Immature natural killer cell (primary cell): ENCODE results near the gene CHIT1. TPM values are rescaled to one million over a fixed set of nuclear protein-coding genes. Genes with fewer than 3 reads are reported as not detected.

ENCODE experiments used
- DNase-seq, 3 donors: peaks; one replicate each; pipeline ENCODE4 v3.0.0; 2022; ENCODE audit warnings: mixed read lengths in 1 of 3
- H3K27ac Mint-ChIP-seq, 6 donors: one replicate each; pipeline ENCODE4 v1.8.0; 2020; ENCODE audit warnings: mixed read lengths in 6 of 6, mild to moderate bottlenecking in 5 of 6, inconsistent platforms in 4 of 6, moderate library complexity in 3 of 6
- H3K27me3 Mint-ChIP-seq, 3 donors: one replicate each; pipeline ENCODE4 v1.8.0; 2020 to 2021; ENCODE audit warnings: low read depth in 3 of 3, mild to moderate bottlenecking in 3 of 3, mixed read lengths in 3 of 3, moderate library complexity in 3 of 3, inconsistent platforms in 1 of 3
- H3K36me3 Mint-ChIP-seq, 3 donors: one replicate each; pipeline ENCODE4 v1.8.0; 2020; ENCODE audit warnings: mixed read lengths in 3 of 3, inconsistent platforms in 2 of 3, mild to moderate bottlenecking in 2 of 3
- H3K4me1 Mint-ChIP-seq, 2 donors: one replicate each; pipeline ENCODE4 v1.8.0; 2020; ENCODE audit warnings: inconsistent platforms in 2 of 2, mild to moderate bottlenecking in 2 of 2, mixed read lengths in 2 of 2, moderate library complexity in 1 of 2
- H3K4me3 Mint-ChIP-seq, 5 donors: one replicate each; pipeline ENCODE4 v1.8.0; 2020; ENCODE audit warnings: mild to moderate bottlenecking in 5 of 5, mixed read lengths in 5 of 5, inconsistent platforms in 3 of 5, moderate library complexity in 3 of 5
- H3K9me3 Mint-ChIP-seq, 6 donors: one replicate each; pipeline ENCODE4 v1.8.0; 2020; ENCODE audit warnings: mild to moderate bottlenecking in 6 of 6, mixed read lengths in 6 of 6, inconsistent platforms in 4 of 6, moderate library complexity in 3 of 6
- polyA plus RNA-seq, 3 donors: library from polyadenylated mRNA; unstranded; fragments of 300-500 nt; fragmentation: Illumina TruSeq; gene quantifications; one replicate each; pipeline ENCODE4 v1.2.3, GENCODE V29; 2021

CHIT1 gene
- polyA plus RNA-seq, 3 donors from 2014 or later, result not detected

DNA sequence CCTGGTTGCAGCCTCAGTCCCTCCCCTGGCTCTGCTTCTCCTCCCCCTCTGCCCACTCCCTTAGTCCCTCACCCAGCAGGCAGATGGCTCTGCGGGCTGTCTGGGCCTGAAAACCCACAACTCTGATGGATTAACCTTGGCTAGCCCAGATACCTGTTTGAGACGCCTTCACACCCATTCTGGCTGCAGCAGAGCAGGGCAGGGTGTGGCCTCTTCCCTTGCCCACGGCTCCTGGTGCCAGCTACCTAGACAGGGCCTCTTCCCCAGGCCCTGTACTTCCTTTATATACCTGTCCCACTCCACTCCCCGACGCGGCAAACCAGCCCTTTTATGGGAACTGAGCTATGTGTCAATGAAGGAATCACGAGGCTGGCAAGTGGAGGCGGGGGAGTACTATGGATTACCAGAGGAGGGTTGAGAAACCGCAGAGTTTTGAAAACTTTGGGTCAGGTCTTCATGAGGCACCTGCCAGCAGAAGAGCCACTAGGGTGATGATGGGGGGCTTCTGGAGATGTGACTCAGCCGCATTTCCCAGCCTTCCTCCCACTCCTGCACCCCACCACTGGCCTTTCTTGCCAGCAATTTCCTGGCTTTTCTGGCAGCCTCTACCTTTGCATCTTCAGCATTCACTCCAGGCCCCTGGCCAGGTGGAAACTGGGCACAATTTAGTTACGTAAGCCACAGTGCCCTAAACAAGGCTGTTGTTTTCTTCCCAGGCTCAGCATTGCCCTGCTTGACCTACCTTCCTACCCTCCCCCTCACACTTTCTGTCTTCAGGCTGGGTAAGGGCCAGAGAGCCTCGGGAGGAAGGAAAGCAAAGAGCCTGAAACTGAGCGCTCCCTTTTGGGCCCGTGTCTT lies 42.8 kb downstream of the CHIT1 start, which contains the start of gene CHI3L1:
Gene CHI3L1, minus strand, starts transcription at position 259 of the 858 bp plus-strand sequence. Its CDS starts 81 bp downstream, at position 178.
- Mint-ChIP-seq H3K27ac (no peak within 1 kb of the TSS), H3K36me3 (no peaks in the 10 kb centered on the region), H3K4me3 (no peak within 1 kb of the TSS), H3K27me3 (peaks cover 5 to 7% (median 5%) of the 10 kb centered on the region in 3 donors), H3K4me1 (no peaks in the 10 kb centered on the region), H3K9me3 (no peaks in the 10 kb centered on the region)
- DNase-seq, result no peak

- no peaks in the 10 kb centered on the region for H3K9me3 Mint-ChIP-seq
- no peak for DNase-seq
- H3K4me1 Mint-ChIP-seq, result no peaks in the 10 kb centered on the region
- no peak overlapping the region for H3K27ac Mint-ChIP-seq
- H3K27me3 Mint-ChIP-seq, result peaks cover 5 to 7% (median 5%) of the 10 kb centered on the region in 3 donors
- no peaks in the 10 kb centered on the region for H3K36me3 Mint-ChIP-seq
- H3K4me3 Mint-ChIP-seq, result no peak overlapping the region
Observed at GRCh38 chr1:203186091-203186445, 43.4 kb downstream of the CHIT1 start.

DNA sequence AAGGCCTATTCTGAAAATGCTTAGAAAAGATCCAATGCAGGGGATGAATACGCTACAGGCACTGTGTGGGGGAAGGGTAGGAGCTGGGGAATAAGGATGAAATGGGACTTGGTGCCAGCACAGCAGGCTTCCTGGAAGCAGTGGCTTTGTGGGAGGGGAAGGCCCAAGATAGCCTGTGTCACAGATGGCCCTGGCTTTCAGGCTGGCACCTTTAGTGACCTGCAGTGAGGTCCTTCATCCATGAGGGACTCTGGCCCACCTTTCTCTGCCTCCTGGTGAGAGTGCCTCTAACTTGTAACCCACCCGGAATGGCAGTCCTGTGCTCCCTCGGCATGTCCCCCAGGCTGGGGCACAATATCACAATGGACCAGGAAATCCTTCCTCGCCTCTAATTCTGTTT lies 43.9 kb downstream of the CHIT1 start:
- Mint-ChIP-seq H3K4me1 (no peaks in the 10 kb centered on the region), H3K36me3 (no peaks in the 10 kb centered on the region), H3K27me3 (peaks cover 5 to 7% (median 5%) of the 10 kb centered on the region in 3 donors), H3K4me3 (no peak overlapping the region), H3K9me3 (no peaks in the 10 kb centered on the region), H3K27ac (no peak overlapping the region)
- DNase-seq, result no peak

DNA sequence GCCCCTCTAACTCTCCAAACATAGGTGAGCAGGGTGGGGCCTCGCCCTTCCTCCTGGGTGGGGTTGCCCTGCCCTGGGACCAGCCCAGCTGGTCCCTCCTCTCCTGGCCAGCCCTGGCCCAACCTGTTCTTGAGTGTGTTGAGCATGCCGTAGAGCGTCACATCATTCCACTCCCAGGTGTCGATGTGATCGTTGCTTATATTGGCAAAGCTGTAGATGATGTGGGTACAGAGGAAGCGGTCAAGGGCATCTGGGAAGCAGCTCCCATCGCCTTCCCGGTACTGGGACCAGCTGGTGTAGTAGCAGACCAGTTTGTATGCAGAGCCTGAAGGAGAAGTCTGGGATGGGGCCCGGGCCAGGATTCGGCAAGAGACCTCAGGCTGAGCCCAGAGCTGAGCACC lies 44.4 kb downstream of the CHIT1 start:
- no peak overlapping the region for H3K4me3 Mint-ChIP-seq

GRCh38 chr1:203184467-203184866 lies 45.0 kb downstream of the CHIT1 start:
- Mint-ChIP-seq H3K27me3 (peaks cover 1 to 5% (median 4%) of the 10 kb centered on the region in 3 donors), H3K4me3 (no peak overlapping the region), H3K36me3 (no peaks in the 10 kb centered on the region), H3K9me3 (no peaks in the 10 kb centered on the region), H3K27ac (no peak overlapping the region), H3K4me1 (no peaks in the 10 kb centered on the region)
- DNase-seq, result no peak

More for the DNA sequence above, 44.4 kb downstream of the CHIT1 start:
- peaks cover 4 to 7% (median 5%) of the 10 kb centered on the region in 3 donors for H3K27me3 Mint-ChIP-seq
- no peaks in the 10 kb centered on the region for H3K9me3 Mint-ChIP-seq
- no peak overlapping the region for H3K27ac Mint-ChIP-seq
- DNase-seq, result no peak
- H3K4me1 Mint-ChIP-seq, result no peaks in the 10 kb centered on the region
- no peaks in the 10 kb centered on the region for H3K36me3 Mint-ChIP-seq

DNA sequence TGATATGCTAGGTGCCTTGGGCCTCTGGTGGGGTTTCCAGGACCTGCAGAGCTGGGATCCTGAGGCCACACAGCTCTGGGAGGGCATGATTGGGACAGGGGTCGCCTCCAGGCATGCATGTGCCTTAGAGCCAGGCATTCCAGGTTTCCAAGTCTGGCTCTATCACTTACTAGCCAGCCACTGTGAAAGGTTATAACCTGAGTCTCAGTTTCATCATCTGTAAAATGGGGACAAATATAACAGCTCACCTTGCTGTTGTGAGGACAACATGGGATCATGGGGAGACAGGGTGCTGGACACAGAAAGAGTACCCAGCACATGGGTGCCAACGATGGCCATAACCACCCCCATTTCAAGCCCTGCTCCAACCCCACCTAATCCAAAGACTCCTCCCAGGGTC lies 45.6 kb downstream of the CHIT1 start:
- H3K27ac Mint-ChIP-seq, result no peak overlapping the region
- H3K4me3 Mint-ChIP-seq, result no peak overlapping the region

DNA sequence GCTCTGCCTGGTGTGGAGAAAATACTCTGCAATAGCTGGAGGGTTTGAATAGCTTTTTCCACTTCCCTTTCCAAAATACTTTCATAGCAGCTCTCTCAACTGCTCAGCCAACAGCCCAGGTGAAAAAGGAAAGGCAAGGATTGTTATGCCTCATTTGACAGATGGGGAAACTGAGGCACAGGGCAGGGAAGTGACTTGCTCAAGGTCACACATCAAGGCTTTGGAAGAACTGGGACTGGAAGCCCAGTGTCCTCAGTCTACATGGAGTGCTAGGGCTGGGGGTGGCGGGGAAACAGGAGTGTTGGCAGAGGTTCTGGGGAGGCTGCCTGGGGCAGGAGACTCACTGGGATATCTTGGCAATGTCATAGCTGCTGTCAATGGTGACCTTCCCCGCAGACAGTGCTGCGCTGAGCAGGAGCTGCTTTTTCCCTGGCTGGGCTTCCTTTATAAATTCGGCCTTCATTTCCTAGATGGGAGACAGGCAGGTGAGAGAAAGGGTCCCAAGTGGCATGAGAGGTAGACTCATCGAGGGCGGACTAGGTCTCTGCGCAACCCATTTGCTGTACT lies 47.0 kb downstream of the CHIT1 start:
- no peaks in the 10 kb centered on the region for H3K9me3 Mint-ChIP-seq
- no peak for DNase-seq
- no peaks in the 10 kb centered on the region for H3K4me1 Mint-ChIP-seq
- no peak overlapping the region for H3K27ac Mint-ChIP-seq
- H3K36me3 Mint-ChIP-seq, result no peaks in the 10 kb centered on the region
- H3K27me3 Mint-ChIP-seq, result peaks cover 3 to 7% (median 3%) of the 10 kb centered on the region in 3 donors
- H3K4me3 Mint-ChIP-seq, result no peak overlapping the region

More for the DNA sequence above, 45.6 kb downstream of the CHIT1 start:
- H3K36me3 Mint-ChIP-seq, result no peaks in the 10 kb centered on the region
- H3K27me3 Mint-ChIP-seq, result peaks cover 2 to 5% (median 4%) of the 10 kb centered on the region in 3 donors
- H3K4me1 Mint-ChIP-seq, result no peaks in the 10 kb centered on the region
- DNase-seq, result no peak
- no peaks in the 10 kb centered on the region for H3K9me3 Mint-ChIP-seq

DNA sequence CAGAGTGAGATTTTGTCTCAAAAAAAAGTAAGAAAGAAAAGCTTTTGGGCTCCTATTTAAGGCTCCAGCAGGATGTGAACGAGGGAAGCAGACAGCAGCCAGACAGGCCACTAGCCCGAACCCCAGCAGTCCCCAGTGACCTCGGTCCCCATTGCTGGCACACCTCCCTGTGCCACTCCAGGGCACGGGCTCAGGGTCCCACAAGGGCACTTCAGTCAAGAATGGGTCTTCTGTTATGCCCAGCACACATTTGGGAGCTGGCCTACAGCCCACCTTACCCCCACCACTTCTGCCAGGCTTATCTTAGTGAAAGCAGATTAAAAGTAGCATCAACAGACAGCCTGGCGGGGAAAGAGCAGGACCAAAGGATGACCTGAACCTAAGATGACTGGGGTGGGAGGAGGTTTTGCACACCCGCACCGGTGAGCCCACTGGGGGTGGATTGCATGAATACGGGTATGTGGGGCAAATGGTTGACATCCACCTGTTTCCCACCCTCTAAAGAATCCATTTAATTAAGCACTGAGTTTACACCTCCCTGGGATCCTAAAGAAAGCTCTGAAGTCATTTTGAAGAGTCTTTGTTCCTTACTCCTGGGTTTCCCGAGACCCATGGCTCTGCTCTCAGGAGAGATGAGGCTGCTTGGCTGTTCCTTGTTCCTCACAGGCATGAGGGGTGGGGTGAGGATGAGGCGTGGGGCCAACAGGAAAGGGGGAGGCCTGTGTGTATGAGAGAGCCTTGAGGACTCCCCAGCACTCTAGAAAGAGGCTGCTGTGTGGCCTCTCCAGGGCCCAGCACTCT lies 47.7 kb downstream of the CHIT1 start:
- Mint-ChIP-seq H3K27ac (no peak overlapping the region), H3K9me3 (no peaks in the 10 kb centered on the region), H3K4me3 (no peak overlapping the region), H3K27me3 (peaks cover 3 to 7% (median 3%) of the 10 kb centered on the region in 3 donors), H3K4me1 (no peaks in the 10 kb centered on the region), H3K36me3 (no peaks in the 10 kb centered on the region)
- DNase-seq, result no peak

GRCh38 chr1:203180611-203181330 lies 48.7 kb downstream of the CHIT1 start:
- Mint-ChIP-seq H3K36me3 (no peaks in the 10 kb centered on the region), H3K27me3 (peaks cover 2 to 6% (median 3%) of the 10 kb centered on the region in 3 donors), H3K4me1 (no peaks in the 10 kb centered on the region), H3K9me3 (no peaks in the 10 kb centered on the region), H3K4me3 (no peak overlapping the region), H3K27ac (no peak overlapping the region)
- no peak for DNase-seq

- no peaks in the 10 kb centered on the region for H3K9me3 Mint-ChIP-seq
- H3K27ac Mint-ChIP-seq, result no peak overlapping the region
- H3K4me1 Mint-ChIP-seq, result no peaks in the 10 kb centered on the region
- no peaks in the 10 kb centered on the region for H3K36me3 Mint-ChIP-seq
- H3K27me3 Mint-ChIP-seq, result peaks cover 2 to 6% (median 3%) of the 10 kb centered on the region in 3 donors
- no peak overlapping the region for H3K4me3 Mint-ChIP-seq
- no peak for DNase-seq
Observed at GRCh38 chr1:203179667-203180005, 49.8 kb downstream of the CHIT1 start.

GRCh38 chr1:203178821-203179666 lies 50.4 kb downstream of the CHIT1 start:
- no peaks in the 10 kb centered on the region for H3K9me3 Mint-ChIP-seq
- no peak for DNase-seq
- H3K4me1 Mint-ChIP-seq, result no peaks in the 10 kb centered on the region
- no peaks in the 10 kb centered on the region for H3K36me3 Mint-ChIP-seq
- peaks cover 2 to 6% (median 3%) of the 10 kb centered on the region in 3 donors for H3K27me3 Mint-ChIP-seq
- H3K27ac Mint-ChIP-seq, result no peak overlapping the region
- H3K4me3 Mint-ChIP-seq, result no peak overlapping the region

GRCh38 chr1:203178083-203178482 lies 51.4 kb downstream of the CHIT1 start:
- Mint-ChIP-seq H3K4me1 (no peaks in the 10 kb centered on the region), H3K9me3 (no peaks in the 10 kb centered on the region), H3K4me3 (no peak overlapping the region), H3K27me3 (peaks cover 2 to 5% (median 3%) of the 10 kb centered on the region in 3 donors), H3K36me3 (no peaks in the 10 kb centered on the region), H3K27ac (no peak overlapping the region)
- DNase-seq, result no peak
